Glomerular visceral epithelial cell (primary cell): Measurements from ENCODE around the gene CTNND2.

Source experiments
- DNase-seq: peaks from one replicate; pipeline ENCODE4 v3.0.0-alpha.2; 2016; ENCODE audit errors: extremely low spot score

The CTNND2 gene

DNA sequence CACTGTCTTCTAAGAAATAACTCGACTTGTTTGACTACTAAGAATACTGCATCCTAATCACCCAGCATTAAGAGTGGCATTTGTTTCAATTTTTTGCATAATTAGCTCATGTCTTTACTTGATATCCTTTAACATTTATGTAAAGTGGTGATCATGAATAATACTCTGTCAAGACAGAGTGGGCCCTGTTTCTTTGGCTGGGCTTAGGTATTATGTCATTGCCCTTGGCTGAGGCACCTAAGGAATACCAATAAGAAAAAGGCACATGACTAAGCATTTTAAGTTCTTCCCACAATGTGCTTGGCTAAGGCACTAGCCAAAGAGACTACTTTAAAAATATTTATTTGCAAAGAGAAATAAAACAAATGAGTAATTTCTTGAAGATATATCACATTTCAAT lies 308.1 kb downstream of the CTNND2 start:
- DNase-seq: no peak

- no peak for DNase-seq
Measured at GRCh38 chr5:11595045-11595444, 309.2 kb downstream of the CTNND2 start.

GRCh38 chr5:11594021-11594420 lies 310.2 kb downstream of the CTNND2 start:
- no peak for DNase-seq

- no peak for DNase-seq
Measured at GRCh38 chr5:11590475-11590874, 313.8 kb downstream of the CTNND2 start.

- DNase-seq: no peak
Measured at GRCh38 chr5:11588803-11589202, 315.4 kb downstream of the CTNND2 start.

DNA sequence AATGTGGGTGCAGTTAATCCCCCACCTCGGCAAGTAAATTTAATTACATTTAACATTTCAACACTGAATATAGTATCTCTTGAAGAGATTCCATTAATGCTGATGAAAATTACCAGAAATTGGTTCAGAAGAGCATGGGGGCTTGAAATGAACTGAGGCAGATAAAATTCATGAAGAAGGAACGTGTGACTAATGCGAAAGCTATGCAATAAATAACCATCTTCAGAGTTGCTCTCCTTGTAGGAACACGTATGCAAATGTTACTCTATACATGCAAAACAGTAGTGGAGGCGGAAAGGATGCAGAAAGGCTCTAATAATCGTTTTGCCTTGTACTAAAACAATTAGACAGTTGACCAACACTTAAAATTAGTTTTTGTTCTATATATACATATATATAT lies 320.2 kb downstream of the CTNND2 start:
- no peak for DNase-seq

GRCh38 chr5:11579351-11579750 lies 324.9 kb downstream of the CTNND2 start:
- no peak for DNase-seq

DNA sequence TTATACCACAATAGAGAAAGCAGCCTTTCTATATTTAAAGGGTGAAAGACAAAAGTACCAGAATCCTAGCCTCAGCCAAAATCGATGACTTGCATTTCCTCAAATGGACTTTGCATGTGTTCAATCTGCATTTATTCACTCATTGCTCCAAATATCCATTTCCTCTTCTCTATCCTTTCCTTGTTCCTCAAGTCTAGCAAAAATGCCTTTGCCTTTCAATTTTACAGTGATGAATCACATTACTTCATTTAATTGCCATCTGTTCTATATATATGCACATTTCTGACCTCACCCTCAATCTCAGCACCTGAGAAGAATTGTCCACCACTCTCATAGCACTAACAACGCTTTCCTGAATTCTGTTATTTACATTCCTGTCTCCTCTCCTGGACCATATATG lies 329.5 kb downstream of the CTNND2 start:
- no peak for DNase-seq

- DNase-seq: no peak
Measured at GRCh38 chr5:11573140-11573992, 330.9 kb downstream of the CTNND2 start.

DNA sequence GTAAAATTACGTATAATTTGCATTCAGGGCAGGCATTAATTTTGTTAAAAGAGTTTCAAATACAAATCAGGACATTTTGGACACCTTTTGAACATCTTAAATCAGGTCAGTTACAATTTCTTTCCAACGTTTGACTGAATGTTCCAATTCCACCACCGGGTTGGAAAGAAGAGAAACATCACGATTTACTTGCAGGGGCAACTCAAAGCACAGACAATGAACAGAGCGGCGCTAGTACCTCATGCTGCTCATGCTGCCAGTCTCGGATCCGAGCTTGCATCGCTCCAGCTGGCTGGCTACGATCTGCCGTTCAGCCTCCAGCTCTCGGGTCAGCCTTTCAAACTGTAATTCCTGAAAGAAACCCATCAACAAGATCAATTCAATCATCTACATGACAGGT lies 339.5 kb downstream of the CTNND2 start:
- no peak for DNase-seq

DNA sequence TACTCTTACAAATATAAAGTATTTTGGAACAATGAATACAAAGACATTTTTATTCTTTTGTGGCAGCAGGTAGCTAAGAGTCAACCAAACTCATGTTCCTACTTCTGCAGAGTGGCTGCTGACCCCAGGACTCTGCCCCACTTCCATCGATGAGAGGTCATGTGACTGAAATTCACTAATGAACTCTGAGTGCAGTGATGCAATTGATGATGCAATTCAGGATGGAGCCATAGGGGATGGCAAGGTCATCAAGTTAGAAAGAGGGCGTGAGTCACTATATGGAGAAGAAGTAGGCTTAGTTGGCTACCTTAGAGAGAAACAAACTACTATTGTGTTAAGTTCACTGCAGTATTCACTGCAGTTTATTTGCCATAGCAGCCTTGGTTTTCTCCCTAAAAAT lies 340.4 kb downstream of the CTNND2 start:
- no peak for DNase-seq

- no peak for DNase-seq
Measured at GRCh38 chr5:11560915-11561697, 343.1 kb downstream of the CTNND2 start.

DNA sequence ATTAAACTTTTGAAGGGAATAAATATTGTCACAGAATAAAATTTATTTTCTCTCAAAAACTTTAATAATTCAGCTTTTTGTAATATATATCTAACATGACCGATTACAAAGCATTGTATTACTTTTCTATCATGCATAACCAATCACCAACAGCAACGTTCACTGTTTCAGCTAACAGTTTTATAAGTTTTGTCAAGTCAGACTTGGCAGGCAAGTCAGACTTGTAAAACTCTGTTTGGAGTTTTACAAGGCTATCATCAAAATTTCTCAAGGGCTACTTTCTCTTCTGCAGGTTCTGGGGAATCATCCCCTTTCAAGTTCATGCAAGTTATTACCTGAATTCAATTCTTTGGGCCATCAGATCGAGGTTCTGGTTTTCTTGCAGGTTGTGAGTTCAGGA lies 347.2 kb downstream of the CTNND2 start:
- no peak for DNase-seq

DNA sequence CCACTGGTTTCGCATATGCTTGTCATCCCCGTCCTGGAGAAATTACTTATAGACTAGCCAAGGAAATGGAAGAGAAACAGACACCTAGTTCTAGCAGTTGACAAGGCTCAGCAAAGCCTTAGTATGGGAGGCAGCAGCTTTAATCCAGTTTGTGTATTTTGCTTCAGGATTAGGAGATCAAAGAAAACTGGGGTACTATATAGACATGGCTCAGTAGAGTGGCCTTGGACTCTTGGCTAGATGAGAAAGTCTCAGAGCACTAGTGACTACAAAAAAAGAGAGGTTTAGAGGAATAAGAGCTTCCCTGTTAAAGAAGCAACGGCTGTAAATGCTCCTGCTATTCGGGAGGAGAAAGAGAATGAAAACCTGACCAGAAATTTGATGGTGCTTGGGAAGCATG lies 349.1 kb downstream of the CTNND2 start:
- DNase-seq: no peak

DNA sequence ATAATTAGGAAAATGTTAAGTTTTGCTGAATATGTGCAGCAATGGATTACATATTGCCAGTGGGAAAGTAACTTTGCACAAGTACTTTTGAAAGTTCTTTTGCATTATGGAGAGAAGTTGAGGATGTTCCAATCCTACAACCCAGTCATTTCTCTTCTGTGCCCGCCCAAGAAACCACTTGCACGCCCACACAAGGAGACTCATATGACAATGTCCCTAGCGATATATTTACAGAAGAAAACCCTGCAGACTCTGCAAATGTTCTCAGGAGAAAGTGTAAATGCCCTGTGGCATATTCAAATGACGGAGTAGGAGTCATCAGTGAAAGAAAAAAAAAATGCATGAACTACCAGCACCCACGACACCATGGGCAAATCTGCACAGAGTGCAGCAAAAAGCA lies 356.5 kb downstream of the CTNND2 start:
- no peak for DNase-seq

DNA sequence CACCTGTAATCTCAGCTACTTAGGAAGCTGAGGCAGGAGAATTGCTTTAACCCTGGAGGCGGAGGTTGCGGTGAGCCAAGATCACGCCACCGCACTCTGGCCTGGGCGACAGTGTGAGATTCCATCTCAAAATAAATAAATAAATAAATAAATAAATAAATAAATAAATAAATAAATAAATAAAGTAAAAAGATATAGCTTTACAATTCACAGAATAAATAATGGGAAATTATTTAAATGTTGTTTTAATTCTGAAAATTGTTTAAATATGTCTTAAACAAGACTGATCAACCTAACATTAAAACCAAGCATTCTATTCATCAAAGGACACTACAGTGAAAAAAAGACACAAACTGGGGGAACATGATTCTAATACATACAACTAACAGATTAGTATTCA lies 357.1 kb downstream of the CTNND2 start:
- DNase-seq: no peak

- no peak for DNase-seq
Measured at GRCh38 chr5:11540112-11540511, 364.1 kb downstream of the CTNND2 start.

DNA sequence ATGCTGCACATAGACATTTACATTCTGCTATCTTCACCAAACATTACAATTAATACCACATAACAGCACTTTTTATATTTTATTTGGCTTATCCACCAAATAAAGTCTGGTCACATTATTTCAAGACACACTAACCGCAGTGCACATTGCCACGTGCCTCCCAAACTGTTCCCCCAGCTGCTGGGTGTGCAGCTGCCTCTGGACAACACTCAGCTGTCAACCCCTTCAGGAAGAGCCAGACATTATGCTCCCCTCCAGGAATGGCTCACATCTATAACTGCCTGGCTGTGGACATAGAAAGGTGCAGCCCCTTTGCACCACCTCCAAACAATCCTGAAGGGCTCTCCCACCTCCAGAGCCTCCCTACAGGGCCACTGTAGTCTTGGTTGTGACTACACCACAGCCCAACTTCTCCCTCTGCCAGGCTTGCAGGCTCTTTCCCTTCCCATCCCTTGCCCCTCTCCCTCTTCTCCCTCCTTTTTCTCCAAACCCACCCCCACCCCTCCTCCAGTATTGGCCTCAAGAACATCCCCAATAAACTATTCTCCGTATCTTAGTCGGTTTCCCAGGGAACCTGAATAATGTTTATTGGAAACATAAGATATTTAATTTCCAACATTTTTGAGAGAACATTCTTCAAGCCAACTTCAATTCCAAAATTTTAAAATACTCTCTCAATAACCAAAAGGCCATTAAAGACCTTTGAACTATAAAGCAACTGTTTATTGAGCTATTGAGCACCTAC lies 372.3 kb downstream of the CTNND2 start:
- DNase-seq: no peak

- DNase-seq: no peak
Measured at GRCh38 chr5:11528720-11529119, 375.5 kb downstream of the CTNND2 start.

DNA sequence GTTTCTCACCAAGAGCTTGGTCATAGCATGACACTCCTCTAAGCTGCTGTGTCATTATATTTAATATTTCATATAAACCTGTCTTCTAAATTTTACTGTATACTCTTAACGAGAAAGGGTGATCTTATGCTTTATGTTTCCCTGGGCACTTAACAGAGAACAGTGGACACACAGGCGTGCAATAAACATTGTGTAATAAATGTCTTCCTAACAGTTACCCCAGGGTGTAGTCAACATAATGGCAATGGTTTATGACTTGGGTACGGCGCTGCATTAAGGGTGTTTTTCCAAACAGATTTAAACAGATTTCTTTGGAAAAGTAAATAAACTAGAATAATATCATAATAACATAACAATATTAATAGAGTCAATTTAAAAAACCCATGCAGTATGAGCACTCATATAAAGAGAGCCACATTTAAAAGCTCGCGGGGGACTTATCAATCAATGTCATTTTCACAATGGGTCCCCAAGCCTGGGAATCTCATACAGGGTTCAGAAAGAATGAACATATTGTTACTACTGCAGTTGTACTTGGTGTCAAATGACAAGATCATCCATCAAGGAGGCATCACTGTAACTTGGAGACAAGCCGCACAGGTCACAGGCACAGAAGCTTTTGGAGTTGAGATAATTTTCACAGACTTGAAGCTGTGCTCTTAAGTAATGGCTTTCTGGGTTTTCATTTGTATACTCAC lies 376.4 kb downstream of the CTNND2 start:
- no peak for DNase-seq

DNA sequence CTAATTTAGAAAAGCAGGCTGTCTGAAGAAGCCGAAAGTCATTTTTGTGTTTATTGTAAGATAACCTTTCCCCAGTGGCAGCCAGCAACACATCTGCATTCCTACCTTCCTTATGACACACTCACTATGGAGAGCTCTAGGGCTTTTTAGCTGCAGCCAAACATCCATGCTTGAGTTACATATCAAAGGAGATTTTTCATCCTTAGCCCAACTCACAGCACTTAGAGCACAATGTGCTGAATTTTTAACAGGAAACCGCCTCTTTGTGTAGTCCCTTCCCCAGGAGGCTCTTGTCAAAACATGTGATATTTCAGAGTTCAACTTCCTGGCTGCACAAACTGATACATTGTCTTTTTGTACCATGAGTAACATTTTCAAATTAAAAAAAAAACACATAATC lies 379.2 kb downstream of the CTNND2 start:
- no peak for DNase-seq

DNA sequence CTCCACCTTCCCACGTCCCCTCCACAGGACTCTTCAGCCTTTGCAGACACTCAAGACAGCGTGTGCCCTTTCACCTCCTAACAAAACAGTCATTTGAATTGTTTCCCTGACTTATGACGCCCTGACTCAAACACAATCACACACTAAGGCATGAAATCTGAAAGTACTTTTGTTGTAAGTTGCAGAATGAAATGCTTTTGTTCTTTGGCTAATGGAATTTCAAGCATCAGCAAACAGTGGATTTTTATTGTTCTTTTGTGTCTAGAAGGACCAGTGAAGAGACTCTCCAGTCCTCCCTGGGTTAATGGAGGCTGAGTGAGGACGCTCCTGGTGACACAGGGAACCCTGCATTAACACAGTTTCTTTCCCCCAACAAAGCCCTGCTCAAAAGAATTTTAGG lies 380.1 kb downstream of the CTNND2 start:
- DNase-seq: no peak
